ENCODE results near the gene PANK1.

The PANK1 gene

GRCh38 chr10:89565180-89565579 is 79.9 kb downstream of the PANK1 start:
- no peak for FAIRE-seq

DNA sequence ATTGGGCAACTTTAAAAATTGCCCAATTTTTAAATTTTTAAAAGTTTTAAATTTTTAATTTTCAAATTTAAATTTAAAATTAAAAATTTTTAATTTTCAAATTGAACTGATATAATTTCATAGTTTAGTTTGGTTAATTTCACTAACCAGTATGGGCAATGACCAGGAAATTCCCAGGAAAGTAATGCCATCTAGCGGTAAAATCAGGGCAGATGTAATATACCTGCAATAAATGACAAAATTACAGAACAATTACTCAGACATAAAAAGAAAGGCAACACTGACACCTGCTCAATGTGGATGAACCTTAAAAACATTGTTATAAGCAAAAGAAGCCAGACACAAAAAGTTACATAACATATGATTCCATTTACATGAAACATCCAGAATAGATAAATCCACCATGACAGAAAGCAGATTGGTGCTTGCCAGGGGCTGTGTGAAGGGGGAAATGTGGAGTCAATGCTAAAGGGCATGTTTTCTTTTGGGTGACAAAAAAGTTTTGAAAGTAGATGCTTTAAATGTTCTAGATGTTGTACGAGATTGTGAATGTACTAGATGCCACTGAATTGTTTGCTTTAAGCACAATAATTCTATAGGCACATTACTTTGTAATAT is 81.1 kb downstream of the PANK1 start:
- no peak for DNase-seq (ENCODE audit: insufficient read length, low spot score)
- no peak for FAIRE-seq
- TF ChIP-seq, protein P1, sequence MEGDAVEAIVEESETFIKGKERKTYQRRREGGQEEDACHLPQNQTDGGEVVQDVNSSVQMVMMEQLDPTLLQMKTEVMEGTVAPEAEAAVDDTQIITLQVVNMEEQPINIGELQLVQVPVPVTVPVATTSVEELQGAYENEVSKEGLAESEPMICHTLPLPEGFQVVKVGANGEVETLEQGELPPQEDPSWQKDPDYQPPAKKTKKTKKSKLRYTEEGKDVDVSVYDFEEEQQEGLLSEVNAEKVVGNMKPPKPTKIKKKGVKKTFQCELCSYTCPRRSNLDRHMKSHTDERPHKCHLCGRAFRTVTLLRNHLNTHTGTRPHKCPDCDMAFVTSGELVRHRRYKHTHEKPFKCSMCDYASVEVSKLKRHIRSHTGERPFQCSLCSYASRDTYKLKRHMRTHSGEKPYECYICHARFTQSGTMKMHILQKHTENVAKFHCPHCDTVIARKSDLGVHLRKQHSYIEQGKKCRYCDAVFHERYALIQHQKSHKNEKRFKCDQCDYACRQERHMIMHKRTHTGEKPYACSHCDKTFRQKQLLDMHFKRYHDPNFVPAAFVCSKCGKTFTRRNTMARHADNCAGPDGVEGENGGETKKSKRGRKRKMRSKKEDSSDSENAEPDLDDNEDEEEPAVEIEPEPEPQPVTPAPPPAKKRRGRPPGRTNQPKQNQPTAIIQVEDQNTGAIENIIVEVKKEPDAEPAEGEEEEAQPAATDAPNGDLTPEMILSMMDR (IDR thresholded peaks at IDR 0.05; ENCODE audit: insufficient read depth, missing control alignments) = peak; percentile 82

More at GRCh38 chr10:89565180-89565579, 79.9 kb downstream of the PANK1 start:
- DNase-seq (ENCODE audit: insufficient read length, low spot score) = no peak
- TF ChIP-seq, protein P1 (IDR thresholded peaks at IDR 0.05; ENCODE audit: insufficient read depth, missing control alignments) = no peak

- TF ChIP-seq, protein P1 (IDR thresholded peaks at IDR 0.05; ENCODE audit: insufficient read depth, missing control alignments) = no peak
- DNase-seq (ENCODE audit: insufficient read length, low spot score) (no peak), FAIRE-seq (no peak)
Observed at GRCh38 chr10:89563311-89563710, 81.7 kb downstream of the PANK1 start.

DNA sequence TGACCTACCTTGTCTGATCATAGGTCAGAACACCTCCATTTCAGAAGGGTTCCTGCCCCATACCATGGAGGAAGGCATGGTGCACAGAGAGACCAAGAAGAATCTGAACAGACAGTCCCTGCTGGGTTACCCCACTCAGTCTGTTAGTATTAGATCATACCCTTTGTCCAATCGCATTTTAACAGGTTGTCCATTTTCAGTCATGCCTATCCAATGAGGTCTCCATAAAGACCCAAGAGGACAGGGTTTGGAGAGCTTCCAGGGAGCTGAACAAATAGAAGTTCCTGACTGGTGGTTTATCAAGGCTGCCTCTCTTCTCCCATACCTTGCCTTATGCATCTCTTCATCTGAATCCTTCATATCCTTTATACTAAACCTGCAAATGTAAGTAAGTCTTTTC is 88.4 kb downstream of the PANK1 start:
- DNase-seq (ENCODE audit: insufficient read length, low spot score) (no peak), FAIRE-seq (no peak)
- TF ChIP-seq, protein P1 (IDR thresholded peaks at IDR 0.05; ENCODE audit: insufficient read depth, missing control alignments) = no peak

DNA sequence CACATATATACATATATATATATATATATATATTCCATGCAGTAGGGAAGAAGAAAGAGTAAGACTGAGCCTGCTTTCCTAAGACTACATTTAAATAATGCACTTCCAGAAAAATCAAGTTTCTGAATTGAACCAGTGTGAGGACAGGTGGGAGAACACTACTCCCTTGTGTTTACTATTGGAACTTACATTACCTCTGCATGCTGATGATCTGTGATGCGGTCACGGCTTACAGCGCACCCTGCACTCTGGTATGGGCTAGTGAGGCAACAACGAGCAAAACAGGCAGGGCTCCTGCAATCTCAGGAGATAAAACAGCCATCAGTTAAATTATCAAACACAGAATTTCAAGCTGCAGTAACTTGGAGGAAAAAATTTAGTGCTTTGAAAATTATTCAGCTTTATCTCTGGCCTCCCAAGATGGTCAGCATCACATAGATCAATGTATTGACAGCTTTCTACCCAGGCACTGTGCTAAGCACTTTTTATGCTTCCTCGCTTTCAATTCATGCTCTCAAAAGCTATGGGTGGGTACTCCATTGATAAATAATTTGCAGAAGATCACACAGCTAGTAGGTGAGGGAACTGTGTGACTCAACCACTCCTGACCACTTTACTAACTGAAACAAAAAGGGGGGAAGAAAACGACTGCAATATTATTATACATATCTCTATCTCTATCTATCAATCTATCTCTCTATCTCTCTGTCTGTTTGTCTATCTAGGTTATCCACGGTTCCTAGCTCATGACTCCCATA is 89.2 kb downstream of the PANK1 start:
- DNase-seq (ENCODE audit: insufficient read length, low spot score) (no peak), FAIRE-seq (no peak)
- TF ChIP-seq, protein P1 (IDR thresholded peaks at IDR 0.05; ENCODE audit: insufficient read depth, missing control alignments) = no peak

DNA sequence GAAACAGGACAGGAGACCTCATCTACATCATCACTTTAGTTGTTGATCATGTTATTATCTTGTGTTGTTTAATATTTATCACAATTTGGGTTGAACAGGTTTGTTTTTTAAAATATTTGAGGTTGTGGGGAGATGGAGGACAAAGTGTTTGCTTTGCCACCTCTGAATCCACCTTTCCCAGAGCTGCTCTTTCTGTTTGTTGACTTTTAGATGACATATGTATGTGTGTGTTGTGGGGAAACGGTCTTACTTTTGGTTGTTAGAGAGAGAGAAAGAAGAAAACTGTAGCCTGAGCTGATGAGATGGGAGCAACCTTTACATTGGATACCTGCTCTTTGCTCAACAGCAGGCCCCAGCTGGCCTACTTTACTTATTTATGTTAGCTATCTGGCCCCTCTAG is 90.6 kb downstream of the PANK1 start:
- no peak for DNase-seq (ENCODE audit: insufficient read length, low spot score)
- FAIRE-seq = no peak
- TF ChIP-seq, protein P1 (IDR thresholded peaks at IDR 0.05; ENCODE audit: insufficient read depth, missing control alignments) = no peak

Measured in D721Med (cell line).